Neural cell (in vitro differentiated cells): ENCODE data around the gene USP51.
"Not testable (repeated sequence)": the region's sequence is repeated elsewhere in the genome, so short reads cannot be mapped to it uniquely, and the experiment has no call there.

Experiments
- CTCF ChIP-seq: fragments of 450-650 bp; IDR thresholded peaks from 2 replicates; pipeline ENCODE4 v1.5.1; 2014; ENCODE audit warnings: antibody characterized with exemption, mild to moderate bottlenecking, moderate library complexity; ENCODE audit not compliant: poor library complexity, severe bottlenecking
- MXI1 ChIP-seq: fragments of 450-650 bp; conservative IDR thresholded peaks from 2 replicates; pipeline ENCODE4 v1.6.1; 2014; ENCODE audit warnings: antibody characterized with exemption, mild to moderate bottlenecking; ENCODE audit not compliant: poor library complexity, severe bottlenecking
- RAD21 ChIP-seq: fragments of 450-650 bp; conservative IDR thresholded peaks from 2 replicates; pipeline ENCODE4 v1.6.1; 2014; ENCODE audit warnings: antibody characterized with exemption, mild to moderate bottlenecking, moderate library complexity
- TAF1 ChIP-seq: IDR thresholded peaks from 2 replicates; pipeline ENCODE4 v1.6.1; 2012; ENCODE audit warnings: low read depth

GRCh38 chrX:55507010-55507409 lies 17.4 kb upstream of the USP51 start:
- not testable (repeated sequence) for TF ChIP-seq CTCF, TAF1, RAD21, MXI1
